ENCODE data around the gene CST2.
"Not testable (repeated sequence)": the region's sequence is repeated elsewhere in the genome, so short reads cannot be mapped to it uniquely, and the experiment has no call there.

The CST2 gene

DNA sequence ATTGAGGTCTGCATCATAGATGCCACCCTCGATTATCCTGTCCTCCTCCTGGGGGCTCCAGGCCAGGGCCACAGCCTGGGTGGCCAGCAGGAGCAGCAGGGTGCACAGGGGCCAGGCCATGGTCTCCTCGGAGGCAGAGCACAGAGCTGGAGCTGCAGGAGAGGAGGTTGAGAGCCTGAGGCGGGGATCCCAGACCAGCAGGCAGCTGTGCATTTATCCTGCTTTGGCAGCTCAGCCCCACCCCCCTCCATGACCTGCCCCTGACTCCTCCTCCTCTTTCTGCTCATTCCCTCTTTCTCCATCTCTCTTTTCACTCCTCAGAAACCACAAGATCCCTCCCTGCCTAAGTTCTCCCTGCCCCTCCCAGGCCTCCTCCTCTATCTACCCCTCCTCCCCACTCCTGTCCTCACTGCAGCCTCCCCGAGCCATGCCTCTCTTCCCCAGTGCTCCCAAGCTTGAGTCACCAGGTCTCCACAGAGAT, at the start of gene CST2:
Gene CST2 (minus strand): TSS at position 189 of the 481 bp plus-strand sequence. CDS start 69 bp downstream, at position 120.
- no peak for DNase-seq (ENCODE audit: low read depth in 2 of 2)

DNA sequence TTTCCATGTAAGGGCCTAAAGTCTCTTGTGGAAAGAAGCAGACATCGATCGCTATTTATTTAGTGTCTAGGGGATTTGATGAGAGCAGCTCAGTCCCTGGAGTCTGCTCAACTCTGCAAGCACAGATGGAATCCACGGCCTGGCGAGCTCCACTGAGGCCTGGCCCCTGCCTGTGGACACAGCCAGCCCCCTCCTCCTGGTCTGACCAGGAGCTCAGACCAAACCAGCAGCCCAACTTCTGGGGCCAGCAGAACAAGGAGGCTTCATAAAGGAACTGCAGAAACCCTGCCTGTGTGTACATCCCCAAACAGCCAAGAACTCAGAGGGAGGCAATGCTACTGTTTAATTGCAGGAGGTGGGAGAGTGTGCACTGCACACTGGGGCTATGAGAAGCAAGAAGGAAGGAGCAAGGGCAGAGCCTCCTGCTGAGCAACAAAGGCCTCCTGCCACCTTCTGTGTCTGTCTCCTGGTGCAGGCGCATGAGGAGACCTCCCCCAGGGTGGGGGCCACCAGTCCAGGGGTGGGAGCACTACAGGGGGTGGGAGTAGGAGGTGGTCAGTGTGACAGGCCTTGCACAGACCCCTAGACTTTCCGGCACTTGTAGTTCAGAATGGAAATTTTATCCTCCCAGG, 49.2 kb upstream of the CST2 start:
- DNase-seq (ENCODE audit: low read depth in 2 of 2): no peak

DNA sequence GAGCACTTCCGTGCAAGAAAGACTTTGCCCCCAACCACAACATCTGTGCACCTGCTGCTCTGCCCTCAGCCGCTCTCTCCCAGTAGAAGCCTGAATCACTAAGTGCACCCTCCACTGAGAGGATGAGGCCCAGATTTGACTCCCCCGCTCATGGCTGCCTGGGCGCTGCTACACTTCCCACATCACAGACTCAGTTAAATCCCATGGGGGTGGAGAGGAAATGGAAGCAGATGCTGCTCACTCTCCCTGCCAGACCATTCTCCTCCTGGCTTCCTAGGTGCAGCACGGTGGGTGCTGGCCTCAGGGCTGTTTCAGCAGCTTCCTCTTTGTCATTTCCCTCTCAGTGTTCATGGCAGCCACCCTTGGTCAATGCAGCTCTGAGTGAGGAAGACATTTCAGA, 48.2 kb upstream of the CST2 start:
- DNase-seq (ENCODE audit: low read depth in 2 of 2): no peak

DNA sequence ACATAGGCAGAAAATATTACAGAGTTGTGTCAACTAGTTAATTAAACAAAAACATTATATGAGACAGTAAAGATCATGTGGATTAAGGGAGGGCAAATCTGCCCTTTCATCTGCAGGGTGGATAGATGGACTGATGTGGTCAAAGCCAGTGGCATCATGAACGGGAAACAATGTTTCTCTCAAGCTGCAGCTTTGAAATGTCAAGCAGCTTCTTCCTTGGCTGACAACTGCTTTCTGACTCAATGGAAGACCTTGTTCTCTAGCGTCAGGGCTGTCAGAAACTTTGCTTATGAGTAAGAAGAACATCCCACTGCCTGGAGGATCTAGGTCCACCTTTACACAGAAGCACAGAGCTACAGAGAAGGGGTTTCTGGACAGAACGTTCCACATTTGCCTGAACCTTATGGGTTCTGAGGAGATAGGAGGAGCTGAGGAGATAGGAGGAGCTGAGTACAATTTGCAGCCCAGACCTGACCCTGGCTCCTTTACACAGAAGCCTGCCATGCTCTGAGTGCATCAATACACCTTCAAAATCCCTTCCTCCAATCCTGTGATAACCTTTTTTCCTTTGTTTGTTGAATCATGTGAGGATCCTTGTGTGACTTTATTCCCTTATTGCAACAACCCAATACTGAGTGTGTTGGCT, 47.0 kb upstream of the CST2 start:
- no peak for DNase-seq (ENCODE audit: low read depth in 2 of 2)

GRCh38 chr20:23872065-23872464, 45.5 kb upstream of the CST2 start:
- no peak for DNase-seq (ENCODE audit: low read depth in 2 of 2)

DNA sequence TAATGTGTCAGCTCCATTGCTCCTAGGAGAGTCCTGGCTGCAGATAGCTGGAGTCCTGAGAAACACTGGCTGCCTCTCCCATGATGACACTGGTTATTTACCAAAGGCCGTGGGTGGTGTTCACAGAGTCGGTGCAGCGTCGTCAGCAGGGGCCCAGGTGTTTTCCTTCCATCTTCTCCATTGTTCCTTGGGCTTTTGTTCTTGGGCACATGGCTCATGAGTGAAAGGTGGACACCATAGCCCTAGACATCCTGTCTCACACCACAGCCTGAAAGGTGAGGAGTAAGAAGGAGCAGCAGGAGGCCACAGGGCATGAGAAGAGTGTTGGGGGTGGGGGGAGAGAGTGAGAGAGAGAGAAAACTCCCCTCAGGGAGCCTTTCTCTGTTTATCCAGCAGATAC, 43.9 kb upstream of the CST2 start:
- DNase-seq (ENCODE audit: low read depth in 2 of 2): no peak

DNA sequence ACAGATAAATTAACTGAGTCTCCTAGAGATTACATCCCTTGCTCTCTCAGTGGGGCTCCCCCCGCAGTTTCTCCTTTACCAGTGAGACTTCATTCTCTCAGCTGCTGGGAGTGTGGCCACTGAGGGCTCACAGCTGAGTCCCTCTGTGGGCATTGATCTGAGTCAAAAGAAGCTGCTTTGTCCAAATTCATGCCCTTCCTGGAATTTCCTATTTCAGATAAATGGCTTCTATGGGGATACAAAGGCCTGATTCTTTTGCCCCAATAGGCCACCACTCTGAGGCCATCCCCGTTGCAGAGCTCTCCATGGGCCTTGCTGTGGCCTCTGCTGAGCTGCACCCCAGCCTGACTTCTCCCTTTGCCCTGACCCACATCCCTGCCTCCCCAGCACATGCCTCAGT, 43.0 kb upstream of the CST2 start:
- no peak for DNase-seq (ENCODE audit: low read depth in 2 of 2)

GRCh38 chr20:23868321-23868720, 41.8 kb upstream of the CST2 start:
- DNase-seq (ENCODE audit: low read depth in 2 of 2): no peak

DNA sequence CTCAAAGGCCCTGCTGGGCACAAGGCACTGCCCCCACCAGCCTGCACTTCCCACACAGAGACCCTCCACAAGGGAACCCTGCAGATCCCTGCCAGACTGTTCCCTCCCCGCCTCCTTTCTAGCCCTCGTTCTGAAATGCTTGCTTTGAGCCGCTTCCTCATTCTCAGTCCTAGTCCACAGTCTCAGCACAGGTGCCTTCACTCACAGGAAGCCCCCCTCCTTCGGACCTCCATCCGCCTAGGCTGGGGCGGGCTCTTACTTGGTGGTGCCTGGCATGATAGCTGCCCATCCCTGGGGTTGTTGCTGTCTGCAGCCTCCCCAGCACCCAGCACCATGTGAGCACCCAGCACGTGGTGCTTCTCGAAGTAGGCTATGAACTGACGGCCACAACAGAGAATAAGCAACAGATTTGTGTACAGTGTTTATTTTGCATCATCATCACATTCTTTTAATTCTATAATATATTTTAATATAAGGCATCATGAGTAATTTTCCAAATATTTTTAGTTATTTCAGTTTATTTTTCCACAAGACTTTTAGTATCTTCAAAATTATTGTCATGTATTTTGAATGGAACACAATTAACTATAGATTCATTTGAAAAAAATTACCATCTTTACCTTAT, 40.7 kb upstream of the CST2 start:
- DNase-seq (ENCODE audit: low read depth in 2 of 2): no peak

- not testable (repeated sequence) for DNase-seq (ENCODE audit: low read depth in 2 of 2)
Observed at GRCh38 chr20:23860771-23861170, 34.2 kb upstream of the CST2 start.

DNA sequence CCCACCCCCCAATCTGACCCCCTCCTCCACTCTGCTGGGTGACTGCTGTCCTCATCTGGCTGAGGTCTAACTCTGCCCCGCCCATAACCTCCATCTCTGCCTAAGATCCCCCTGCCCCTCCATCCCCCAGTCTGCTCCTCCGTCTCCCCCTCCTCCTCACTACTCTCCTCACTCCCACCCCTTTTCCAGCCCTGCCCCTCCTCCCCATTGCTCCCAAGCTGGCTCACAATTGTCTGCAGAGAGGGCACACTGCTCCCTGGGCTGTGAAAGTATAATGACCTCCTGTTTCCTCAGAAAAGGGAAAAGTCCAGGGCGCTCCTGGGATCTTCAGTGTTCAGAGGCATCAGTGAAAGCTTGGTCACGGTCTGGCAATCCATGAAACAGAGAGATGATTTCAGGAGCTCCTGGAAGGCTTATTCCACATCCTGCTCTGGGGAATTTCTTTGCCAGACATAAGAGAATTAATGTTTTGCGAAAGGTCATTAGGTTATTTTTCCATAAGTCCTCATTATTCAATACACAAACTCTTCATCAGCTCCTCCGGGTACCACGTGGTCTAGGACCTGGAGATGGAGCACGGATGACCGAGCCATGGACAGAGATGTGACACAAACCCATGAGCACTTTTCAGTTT, 31.6 kb upstream of the CST2 start:
- no peak for DNase-seq (ENCODE audit: low read depth in 2 of 2)

DNA sequence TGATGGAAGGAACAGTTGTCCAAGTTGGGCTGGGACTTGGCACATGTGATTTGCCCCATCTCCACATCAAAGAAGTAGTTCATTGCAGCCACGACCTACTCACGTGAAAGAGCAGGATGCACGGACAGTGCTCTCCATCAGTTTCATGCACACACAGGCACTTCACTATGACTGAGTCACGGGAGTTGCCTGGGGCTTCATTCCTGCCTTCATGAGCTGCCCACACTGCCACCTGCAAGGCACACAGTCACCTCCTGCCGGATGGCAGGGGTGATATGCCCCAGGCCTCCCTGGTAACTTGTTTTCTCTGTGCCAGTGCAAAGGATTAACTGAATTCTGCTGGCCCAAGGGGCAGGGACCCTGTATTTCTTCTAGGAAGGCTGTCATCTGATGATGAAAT, 30.2 kb upstream of the CST2 start:
- DNase-seq (ENCODE audit: low read depth in 2 of 2): no peak

DNA sequence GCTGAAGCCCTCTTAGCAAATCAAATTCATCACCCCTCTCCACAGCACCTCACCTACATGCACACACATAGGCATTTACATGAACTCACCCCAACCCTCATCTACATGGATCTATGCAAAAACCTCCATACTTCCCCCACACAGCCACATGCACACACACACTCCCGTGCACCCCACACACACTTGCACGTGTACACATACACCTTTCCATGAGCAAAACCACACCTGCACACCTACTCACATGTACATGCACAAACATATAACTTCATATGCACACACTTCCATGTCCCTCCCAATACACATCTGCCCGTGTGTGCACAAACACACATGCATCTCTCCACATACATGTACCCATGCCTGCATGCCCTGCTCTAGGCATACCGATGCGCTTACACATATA, 29.7 kb upstream of the CST2 start:
- no peak for DNase-seq (ENCODE audit: low read depth in 2 of 2)

GRCh38 chr20:23841693-23842092, 15.2 kb upstream of the CST2 start:
- no peak for DNase-seq (ENCODE audit: low read depth in 2 of 2)

- no peak for DNase-seq (ENCODE audit: low read depth in 2 of 2)
Observed at GRCh38 chr20:23835716-23836115, 9.2 kb upstream of the CST2 start.

GRCh38 chr20:23832775-23833513, 6.4 kb upstream of the CST2 start:
- no peak for DNase-seq (ENCODE audit: low read depth in 2 of 2)

- DNase-seq (ENCODE audit: low read depth in 2 of 2): not testable (repeated sequence)
Observed at GRCh38 chr20:23831961-23832360, 5.4 kb upstream of the CST2 start.

GRCh38 chr20:23823621-23824324, 2.8 kb downstream of the CST2 start:
- DNase-seq (ENCODE audit: low read depth in 2 of 2): no peak

- DNase-seq (ENCODE audit: low read depth in 2 of 2): no peak
Observed at GRCh38 chr20:23823111-23823510, 3.4 kb downstream of the CST2 start.

DNA sequence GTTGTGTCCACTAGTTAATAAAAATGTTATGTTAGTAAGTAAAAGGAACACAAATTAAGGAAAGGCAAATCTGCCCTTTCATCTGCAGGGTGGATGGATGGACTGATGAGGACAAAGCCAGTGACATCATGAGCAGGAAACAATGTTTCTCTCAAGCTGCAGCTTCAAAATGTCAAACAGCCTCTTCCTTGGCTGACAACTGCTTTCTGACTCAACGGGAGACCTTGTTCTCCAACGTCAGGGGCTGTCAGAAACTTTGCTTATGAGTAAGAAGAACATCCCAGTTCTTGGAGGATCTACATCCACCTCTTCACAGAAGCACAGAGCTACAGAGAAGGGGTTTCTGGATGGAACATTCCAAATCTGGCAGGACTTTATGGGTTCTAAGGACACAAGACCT, 6.0 kb downstream of the CST2 start:
- DNase-seq (ENCODE audit: low read depth in 2 of 2): no peak

DNA sequence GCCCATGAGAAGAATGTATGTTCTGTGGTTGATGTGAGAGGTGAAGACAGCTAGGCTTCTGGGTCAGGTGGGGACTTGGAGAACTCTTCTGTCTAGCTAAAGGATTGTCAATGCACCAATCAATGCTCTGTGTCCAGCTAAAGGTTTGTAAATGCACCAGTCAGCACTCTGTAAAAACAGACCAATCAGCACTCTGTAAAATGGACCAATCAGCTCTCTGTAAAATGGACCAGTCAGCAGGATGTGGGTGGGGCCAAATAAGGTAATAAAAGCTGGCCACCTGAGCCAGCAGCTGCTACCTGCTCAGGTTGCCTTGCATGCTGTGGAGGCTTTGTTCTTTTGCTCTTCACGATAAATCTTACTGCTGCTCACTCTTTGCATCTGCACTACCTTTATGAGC, 15.0 kb downstream of the CST2 start:
- DNase-seq (ENCODE audit: low read depth in 2 of 2): not testable (repeated sequence)

Data from fibroblast of skin of left quadriceps (primary cell).